Gastrocnemius medialis (tissue), 4 donors: Measurements from ENCODE around the gene BNIP1.

Experiments
- CTCF ChIP-seq, 5 experiments: fragments of 450-650 bp in 3 of 5; fragments of 200-600 bp in 2 of 5; sonication (generic) in 2 of 5; IDR thresholded peaks in 4 of 5; conservative IDR thresholded peaks in 1 of 5; 1 replicate in 4 of 5; 2 replicates in 1 of 5; pipeline ENCODE4 v1.5.1; 2016 to 2019; ENCODE audit warnings: antibody characterized with exemption in 5 of 5, mild to moderate bottlenecking in 3 of 5, moderate library complexity in 3 of 5
- POLR2A ChIP-seq, 2 donors: fragments of 450-650 bp; IDR thresholded peaks; one replicate each; pipeline ENCODE4 v1.6.1; 2017; ENCODE audit warnings: antibody characterized with exemption in 2 of 2, mild to moderate bottlenecking in 2 of 2, moderate library complexity in 2 of 2

- TF ChIP-seq POLR2A (IDR thresholded peaks at IDR 0.05) (peak; percentile 33 to 51), CTCF (IDR thresholded peaks at IDR 0.05 in 4 of 5, conservative IDR thresholded peaks at IDR 0.05 in 1 of 5) (peak; percentile 86 to 92 (median 87))
These were observed at the start of gene BNIP1 for GRCh38 chr5:173144200-173145176.
